Upper lobe of left lung (tissue), 6 donors: Measurements from ENCODE around the gene NOTCH3. TPM values are rescaled to one million over a fixed set of nuclear protein-coding genes. Genes with fewer than 3 reads are reported as not detected.

ENCODE experiments used
- ATAC-seq, 2 donors: fragments of 200-7000 bp; cut with Tn5 transposase; one replicate each; pipeline ENCODE4 v1.9.1; 2022; ENCODE audit warnings: mild to moderate bottlenecking in 2 of 2, moderate library complexity in 2 of 2; ENCODE audit not compliant: low FRiP score in 2 of 2
- DNase-seq, 2 donors: peaks; one replicate each; pipeline ENCODE4 v3.0.0-alpha.2; 2019 to 2020
- H3K27ac ChIP-seq, 4 donors: fragments of 200-600 bp; sonication (generic); one replicate each; pipeline ENCODE4 v1.5.1; 2016 to 2019
- H3K27me3 ChIP-seq, 4 donors: fragments of 200-600 bp; sonication (generic); one replicate each; pipeline ENCODE4 v1.5.1; 2017 to 2019
- H3K36me3 ChIP-seq, 4 donors: fragments of 200-600 bp; sonication (generic); one replicate each; pipeline ENCODE4 v1.5.1; 2016 to 2019
- H3K4me1 ChIP-seq, 4 donors: fragments of 200-600 bp; sonication (generic); one replicate each; pipeline ENCODE4 v1.5.1; 2018 to 2019
- H3K4me3 ChIP-seq, 4 donors: fragments of 200-600 bp; sonication (generic); one replicate each; pipeline ENCODE4 v1.5.1; 2017 to 2019; ENCODE audit warnings: mild to moderate bottlenecking in 2 of 4, moderate library complexity in 1 of 4
- H3K9me3 ChIP-seq, 4 donors: fragments of 200-600 bp; sonication (generic); one replicate each; pipeline ENCODE4 v1.5.1; 2018 to 2019
- EP300 ChIP-seq, 4 donors: sonication (generic); formaldehyde crosslinking; IDR thresholded peaks; one replicate each; pipeline ENCODE4 v1.5.1; 2017; ENCODE audit warnings: antibody characterized with exemption in 4 of 4, control low read depth in 2 of 4
- POLR2A ChIP-seq, 4 donors: fragments of 450-650 bp; IDR thresholded peaks; one replicate each; pipeline ENCODE4 v1.5.1; 2016 to 2017; ENCODE audit warnings: antibody characterized with exemption in 4 of 4, mild to moderate bottlenecking in 2 of 4
- POLR2AphosphoS5 ChIP-seq, 2 donors: sonication (generic); formaldehyde crosslinking; IDR thresholded peaks; one replicate each; pipeline ENCODE4 v1.5.1; 2017; ENCODE audit warnings: antibody characterized with exemption in 2 of 2
- WGBS, 2 donors: methylation state at CpG; one replicate each; pipeline ENCODE4 v1.1.5; 2017 to 2018; 5-methylcytosine and 5-hydroxymethylcytosine counted together
- total RNA-seq, 6 donors: library from RNA; depleted of rRNA in 4 of 6; stranded (reverse); fragments of >200 nt in 4 of 6; gene quantifications; one replicate each; pipeline versions ENCODE4 v1.1.0 to v1.2.1, GENCODE V29; 2016 to 2021
- TF ChIP-seq, protein P1 (sequence below), 6 experiments: fragments of 450-650 bp in 4 of 6; fragments of 200-600 bp in 2 of 6; sonication (generic) in 2 of 6; IDR thresholded peaks; one replicate each; pipeline ENCODE4 v1.5.1; 2016 to 2019; ENCODE audit warnings: antibody characterized with exemption in 6 of 6
- donor health status: DM: no; HTN: no; CAD: no; lungs with moderate emphysema.
- donor health status: DM: no; HTN: yes; CAD: no; lungs with severe emphysema.

NOTCH3 gene
- total RNA-seq, 6 donors from 2014 or later: 23.9 to 56.6 (median 43.1) TPM

DNA sequence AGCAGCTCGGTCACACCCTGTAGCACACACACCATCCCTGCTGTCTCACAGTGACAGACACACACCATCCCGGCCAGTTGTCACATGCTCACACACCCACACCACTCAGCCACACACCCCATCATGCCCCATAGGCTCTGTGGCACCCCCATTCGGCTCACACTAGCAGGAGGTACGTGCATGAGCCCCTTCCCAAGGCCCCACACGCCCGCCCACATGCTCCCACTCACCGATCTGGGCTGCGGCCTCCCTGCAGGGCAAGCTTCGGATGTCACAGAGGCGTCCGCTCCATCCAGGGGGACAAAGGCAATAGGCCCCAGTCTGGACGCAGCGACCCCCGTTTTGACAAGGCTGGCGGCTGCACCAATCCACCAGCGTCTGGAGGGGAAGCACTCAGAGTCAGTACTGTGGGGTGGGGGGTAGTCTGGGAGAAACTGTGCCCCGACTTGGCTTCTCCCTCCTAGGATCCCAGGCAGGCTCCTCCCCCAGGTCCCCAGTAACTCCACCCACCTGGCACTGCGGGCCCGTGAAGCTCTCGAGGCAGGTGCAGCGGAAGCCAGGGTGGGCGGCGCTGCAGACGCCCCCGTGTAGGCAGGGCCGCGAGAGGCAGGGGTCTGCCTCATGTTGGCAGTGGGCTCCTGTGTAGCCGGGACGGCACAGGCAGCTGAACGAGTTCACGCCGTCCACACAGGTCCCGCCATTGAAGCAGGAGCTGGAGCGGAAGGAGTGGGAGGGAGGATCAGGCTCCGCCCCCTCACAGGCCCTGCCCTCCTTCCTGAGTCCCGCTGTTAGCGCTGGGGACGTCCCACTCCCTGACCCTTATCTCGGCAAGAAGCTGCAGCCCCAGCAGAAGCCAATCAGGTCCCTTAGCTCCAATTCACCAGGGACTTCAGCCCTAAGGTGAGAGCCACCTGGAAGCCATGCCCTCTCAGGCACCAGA, 20.1 kb downstream of the NOTCH3 start:
- ATAC-seq: peak; percentile 38 to 67
- H3K36me3 ChIP-seq: no peaks in the 10 kb centered on the region
- no peaks in the 10 kb centered on the region for H3K27me3 ChIP-seq
- peak; percentile 45 to 82 for DNase-seq
- H3K4me1 ChIP-seq: peaks cover 3 to 18% (median 10%) of the 10 kb centered on the region in 4 donors
- peak overlapping the region in 3 of 4 donors; percentile 39 to 47 (median 42) for H3K4me3 ChIP-seq
- TF ChIP-seq POLR2AphosphoS5 (IDR thresholded peaks at IDR 0.05) (no peak), EP300 (IDR thresholded peaks at IDR 0.05) (no peak)
- TF ChIP-seq, protein P1, sequence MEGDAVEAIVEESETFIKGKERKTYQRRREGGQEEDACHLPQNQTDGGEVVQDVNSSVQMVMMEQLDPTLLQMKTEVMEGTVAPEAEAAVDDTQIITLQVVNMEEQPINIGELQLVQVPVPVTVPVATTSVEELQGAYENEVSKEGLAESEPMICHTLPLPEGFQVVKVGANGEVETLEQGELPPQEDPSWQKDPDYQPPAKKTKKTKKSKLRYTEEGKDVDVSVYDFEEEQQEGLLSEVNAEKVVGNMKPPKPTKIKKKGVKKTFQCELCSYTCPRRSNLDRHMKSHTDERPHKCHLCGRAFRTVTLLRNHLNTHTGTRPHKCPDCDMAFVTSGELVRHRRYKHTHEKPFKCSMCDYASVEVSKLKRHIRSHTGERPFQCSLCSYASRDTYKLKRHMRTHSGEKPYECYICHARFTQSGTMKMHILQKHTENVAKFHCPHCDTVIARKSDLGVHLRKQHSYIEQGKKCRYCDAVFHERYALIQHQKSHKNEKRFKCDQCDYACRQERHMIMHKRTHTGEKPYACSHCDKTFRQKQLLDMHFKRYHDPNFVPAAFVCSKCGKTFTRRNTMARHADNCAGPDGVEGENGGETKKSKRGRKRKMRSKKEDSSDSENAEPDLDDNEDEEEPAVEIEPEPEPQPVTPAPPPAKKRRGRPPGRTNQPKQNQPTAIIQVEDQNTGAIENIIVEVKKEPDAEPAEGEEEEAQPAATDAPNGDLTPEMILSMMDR (IDR thresholded peaks at IDR 0.05): no peak
- H3K9me3 ChIP-seq: no peaks in the 10 kb centered on the region
- 64 to 79% methylated on average over 13 to 38 of the region's 39 CpGs for WGBS, 2 donors
- H3K27ac ChIP-seq: no peak overlapping the region

DNA sequence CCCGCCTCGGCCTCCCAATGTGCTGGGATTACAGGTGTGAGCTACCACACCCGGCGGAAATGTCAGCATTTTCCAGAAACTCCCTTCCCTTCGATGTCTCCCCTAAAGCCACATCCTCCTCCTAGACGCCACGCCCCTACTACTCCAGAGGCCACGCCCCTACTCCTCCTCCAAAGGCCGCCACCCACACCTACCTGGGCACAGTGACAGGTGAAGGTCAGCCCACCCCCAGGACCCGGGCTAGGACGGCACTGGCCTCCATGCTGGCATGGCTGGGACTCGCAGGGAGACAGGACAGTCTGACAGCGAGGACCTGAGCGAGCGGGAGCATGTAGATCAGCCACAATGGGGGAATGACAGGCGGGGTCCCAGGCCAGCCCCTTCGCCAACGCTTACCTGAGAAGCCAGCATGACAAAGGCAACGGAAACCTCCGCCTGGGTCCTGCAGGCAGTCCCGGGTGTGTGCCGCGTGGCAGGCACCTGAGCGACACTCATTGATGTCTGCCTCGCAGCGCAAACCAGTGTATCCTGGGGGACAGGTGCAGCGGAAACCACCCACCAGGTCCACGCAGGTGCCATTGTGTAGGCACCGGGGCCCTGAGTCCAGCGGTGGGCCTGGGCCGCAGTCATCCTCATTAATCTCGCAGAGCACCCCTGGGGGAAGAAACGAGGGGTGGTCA, 22.0 kb downstream of the NOTCH3 start:
- TF ChIP-seq POLR2A (IDR thresholded peaks at IDR 0.05): no peak
- TF ChIP-seq POLR2AphosphoS5 (IDR thresholded peaks at IDR 0.05): no peak
- TF ChIP-seq, protein P1 (IDR thresholded peaks at IDR 0.05): no peak
- no peak for TF ChIP-seq EP300 (IDR thresholded peaks at IDR 0.05)
- H3K9me3 ChIP-seq: no peaks in the 10 kb centered on the region
- DNase-seq: peak in 1 of 2 donors; percentile 78
- H3K36me3 ChIP-seq: peaks cover 0 to 4% (median 2%) of the 10 kb centered on the region in 4 donors
- no peaks in the 10 kb centered on the region for H3K27me3 ChIP-seq
- H3K4me3 ChIP-seq: no peak overlapping the region
- 86 to 92% methylated on average over 19 to 33 of the region's 33 CpGs for WGBS, 2 donors
- H3K4me1 ChIP-seq: peaks cover 3 to 18% (median 10%) of the 10 kb centered on the region in 4 donors
- ATAC-seq: no peak
- H3K27ac ChIP-seq: no peak overlapping the region

DNA sequence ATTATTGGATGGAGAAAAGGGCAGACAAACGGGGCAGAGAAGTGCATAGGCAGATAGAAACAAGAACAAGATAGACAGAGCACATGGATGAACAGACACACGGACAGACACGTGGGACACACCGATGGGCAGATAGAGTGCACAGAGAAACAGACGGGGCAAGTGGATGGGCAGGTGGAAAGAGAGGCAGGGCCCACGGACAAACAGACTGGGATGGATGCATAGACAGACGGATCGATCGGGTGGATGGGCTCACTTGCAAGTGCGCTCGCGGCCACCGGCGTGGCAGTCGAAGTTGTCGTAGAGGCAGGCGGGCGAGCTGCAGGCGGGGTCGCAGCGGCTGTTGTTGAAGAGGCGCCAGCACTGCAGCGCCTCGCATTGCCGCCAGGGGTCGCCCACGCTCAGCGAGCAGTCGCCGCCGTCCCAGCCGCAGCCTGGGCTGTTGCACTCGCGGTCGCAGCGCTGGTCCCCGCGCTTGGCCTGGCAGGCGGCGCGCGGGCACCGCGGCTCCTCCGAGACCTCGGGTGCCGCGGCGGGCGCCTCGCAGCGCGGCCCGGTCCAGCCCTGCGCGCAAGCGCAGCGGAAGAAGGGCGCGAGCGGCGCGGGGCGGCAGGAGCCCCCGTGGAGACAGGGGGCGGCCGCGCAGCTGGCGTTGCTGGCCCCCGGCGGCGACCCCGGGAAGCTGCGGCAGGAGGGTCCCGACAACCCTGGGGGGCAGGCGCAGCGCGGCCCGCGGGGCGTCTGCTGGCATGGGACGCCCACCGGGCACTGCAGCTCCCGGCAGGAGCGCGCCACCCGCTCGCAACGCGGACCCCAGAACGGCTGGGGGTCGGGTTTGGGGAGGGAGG, 23.3 kb downstream of the NOTCH3 start:
- no peaks in the 10 kb centered on the region for H3K27me3 ChIP-seq
- ATAC-seq (peak; percentile 86 to 93), DNase-seq (peak; percentile 85 to 97)
- H3K4me1 ChIP-seq: peaks cover 3 to 18% (median 10%) of the 10 kb centered on the region in 4 donors
- H3K9me3 ChIP-seq: no peaks in the 10 kb centered on the region
- no peak for TF ChIP-seq EP300 (IDR thresholded peaks at IDR 0.05)
- TF ChIP-seq, protein P1 (IDR thresholded peaks at IDR 0.05): peak; percentile 99 to 100 (median 100)
- TF ChIP-seq POLR2A (IDR thresholded peaks at IDR 0.05): no peak
- no peak for TF ChIP-seq POLR2AphosphoS5 (IDR thresholded peaks at IDR 0.05)
- H3K4me3 ChIP-seq: peak overlapping the region in 3 of 4 donors; percentile 20 to 34 (median 31)
- no peak overlapping the region for H3K27ac ChIP-seq
- H3K36me3 ChIP-seq: peaks cover 0 to 6% (median 2%) of the 10 kb centered on the region in 4 donors
- 19 to 24% methylated on average over 23 to 32 of the region's 92 CpGs for WGBS, 2 donors

DNA sequence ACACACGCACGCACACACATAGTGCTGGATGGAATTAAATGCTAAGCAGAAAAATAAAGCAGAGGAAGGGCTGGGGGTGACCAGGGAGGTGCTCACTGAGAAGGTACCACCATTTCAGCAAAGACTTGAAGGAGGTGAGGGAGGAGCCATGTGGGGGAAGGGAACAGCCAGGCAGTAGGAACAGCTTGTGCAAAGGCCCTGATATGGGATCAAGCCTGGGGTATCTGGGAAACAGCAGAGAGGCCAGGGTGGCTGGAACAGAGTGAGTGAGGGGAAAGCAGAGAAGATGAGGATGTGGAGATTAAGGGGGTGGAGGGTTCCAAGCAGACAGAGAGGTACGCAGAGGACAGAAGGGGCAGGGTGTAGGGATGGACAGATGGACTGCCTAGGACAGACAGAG, 25.2 kb downstream of the NOTCH3 start:
- Histone ChIP-seq H3K9me3 (no peaks in the 10 kb centered on the region), H3K4me1 (peaks cover 3 to 15% (median 10%) of the 10 kb centered on the region in 4 donors), H3K27ac (no peak overlapping the region), H3K4me3 (no peak overlapping the region), H3K36me3 (peaks cover 0 to 6% (median 2%) of the 10 kb centered on the region in 4 donors), H3K27me3 (no peaks in the 10 kb centered on the region)
- WGBS, 2 donors: 85 to 93% methylated on average over 3 of the region's 3 CpGs
- DNase-seq: no peak
- no peak for ATAC-seq
- TF ChIP-seq EP300 (IDR thresholded peaks at IDR 0.05) (no peak), POLR2AphosphoS5 (IDR thresholded peaks at IDR 0.05) (no peak), POLR2A (IDR thresholded peaks at IDR 0.05) (no peak)
- TF ChIP-seq, protein P1 (IDR thresholded peaks at IDR 0.05): no peak
